GM06990 (cell line): ENCODE results near the gene IQCK.
A peak's percentile ranks its signal among the peaks of the same experiment; 100 is the strongest.

Experiments used
- DNase-seq: peaks from one replicate; pipeline ENCODE4 v3.0.0-alpha.2; 2011; ENCODE audit not compliant: insufficient read length; ENCODE audit errors: extremely low read depth
- H3K27me3 ChIP-seq: replicated peaks from 2 replicates; pipeline ENCODE4 v1.6.0; 2011; ENCODE audit warnings: low read length; ENCODE audit not compliant: control insufficient read depth, insufficient read depth
- H3K36me3 ChIP-seq: 2 replicates; pipeline ENCODE4 v1.5.1; 2011; ENCODE audit warnings: low read length; ENCODE audit not compliant: control insufficient read depth, insufficient read depth
- H3K4me3 ChIP-seq: replicated peaks from 2 replicates; pipeline ENCODE4 v1.5.1; 2011; ENCODE audit warnings: low read depth, mild to moderate bottlenecking, control low read depth, low read length
- CTCF ChIP-seq: IDR thresholded peaks from 2 replicates; pipeline ENCODE4 v1.5.1; 2011; ENCODE audit warnings: low read length, control low read depth, mild to moderate bottlenecking, inconsistent platforms; ENCODE audit not compliant: insufficient read depth, poor library complexity, severe bottlenecking

The IQCK gene

DNA sequence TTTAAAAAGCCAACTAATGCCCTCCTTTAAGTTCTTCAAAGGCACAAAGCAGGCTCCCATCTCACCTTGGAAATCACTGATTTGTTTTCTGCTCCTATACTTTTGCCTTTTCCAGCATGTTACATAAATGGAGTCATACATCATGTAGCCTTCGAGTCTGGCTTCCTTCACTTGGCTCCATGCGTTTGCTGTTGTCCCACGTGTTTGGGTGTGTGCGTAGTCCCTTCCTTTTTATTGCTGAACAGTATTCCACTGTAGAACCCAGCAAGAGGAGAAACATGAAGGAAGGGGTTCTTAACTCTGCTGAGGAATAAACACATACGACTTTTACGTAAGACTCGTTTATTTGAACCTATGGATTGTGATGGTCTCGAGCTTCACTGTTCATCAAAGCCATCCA, 84.5 kb downstream of the IQCK start:
- no peaks in the 10 kb centered on the region for H3K36me3 ChIP-seq

DNA sequence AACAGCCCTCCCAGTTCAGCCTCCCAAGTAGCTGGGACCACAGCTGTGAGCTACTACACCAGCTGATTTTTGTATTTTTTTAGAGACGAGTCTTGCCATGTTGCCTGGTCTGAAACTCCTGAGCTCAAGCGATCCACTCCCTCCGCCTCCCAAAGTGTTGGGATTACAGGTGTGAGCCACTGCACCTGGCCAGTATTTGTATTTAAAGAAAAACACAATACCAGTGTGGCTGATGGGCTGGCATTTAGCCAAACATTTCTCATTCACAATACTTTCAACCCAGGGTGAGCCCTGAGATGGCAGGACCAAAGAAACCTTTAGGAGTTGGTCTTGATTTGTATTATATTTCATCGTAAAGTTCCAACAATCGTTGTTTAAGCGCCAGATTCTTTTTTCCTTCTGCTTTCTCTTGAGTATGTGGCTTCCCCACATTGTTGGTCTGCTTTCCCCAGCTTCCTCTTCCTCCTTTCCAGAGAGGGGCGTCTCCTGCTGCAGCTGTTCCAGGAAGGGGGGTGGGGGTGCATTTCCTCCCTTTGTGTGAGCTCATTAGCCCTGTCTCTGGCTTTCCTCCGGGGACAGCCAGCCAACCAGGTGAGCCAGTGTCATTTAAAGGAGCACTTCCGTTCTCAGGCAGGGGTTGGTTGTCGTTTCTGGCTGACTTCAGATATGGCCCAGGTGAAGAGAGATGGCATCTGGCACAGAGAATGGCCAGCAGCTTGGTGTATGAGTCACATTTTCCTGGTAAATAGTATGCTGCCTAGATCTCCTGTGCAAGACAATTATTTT, 86.7 kb downstream of the IQCK start:
- peak; percentile 4 for DNase-seq
- H3K4me3 ChIP-seq = no peak overlapping the region

More for the DNA sequence above, 84.5 kb downstream of the IQCK start:
- Histone ChIP-seq H3K4me3 (no peak overlapping the region), H3K27me3 (no peaks in the 10 kb centered on the region)
- no peak for TF ChIP-seq CTCF
- DNase-seq = no peak

GRCh38 chr16:19805459-19806162, 87.5 kb downstream of the IQCK start:
- H3K27me3 ChIP-seq = no peaks in the 10 kb centered on the region
- no peaks in the 10 kb centered on the region for H3K36me3 ChIP-seq
- no peak for DNase-seq
- TF ChIP-seq CTCF = no peak
- no peak overlapping the region for H3K4me3 ChIP-seq

More for the DNA sequence above, 86.7 kb downstream of the IQCK start:
- no peaks in the 10 kb centered on the region for H3K27me3 ChIP-seq
- TF ChIP-seq CTCF = no peak
- no peaks in the 10 kb centered on the region for H3K36me3 ChIP-seq

GRCh38 chr16:19808061-19808641, 90.1 kb downstream of the IQCK start:
- Histone ChIP-seq H3K4me3 (no peak overlapping the region), H3K27me3 (no peaks in the 10 kb centered on the region), H3K36me3 (no peaks in the 10 kb centered on the region)
- DNase-seq = peak; percentile 7
- no peak for TF ChIP-seq CTCF

GRCh38 chr16:19809121-19809635, 91.1 kb downstream of the IQCK start:
- Histone ChIP-seq H3K36me3 (no peaks in the 10 kb centered on the region), H3K4me3 (no peak overlapping the region), H3K27me3 (no peaks in the 10 kb centered on the region)
- TF ChIP-seq CTCF = no peak
- DNase-seq = no peak
